SK-N-MC (cell line): Measurements from ENCODE around the gene FBXL17.
A peak's percentile ranks its signal among the peaks of the same experiment; 100 is the strongest.
"Not testable (repeated sequence)": the region's sequence is repeated elsewhere in the genome, so short reads cannot be mapped to it uniquely, and the experiment has no call there.

Source experiments
- DNase-seq: peaks from one replicate; pipeline ENCODE4 v3.0.0-alpha.2; 2011; ENCODE audit warnings: low read depth, low spot score
- H3K27ac ChIP-seq: fragments of 200-600 bp; sonication (generic); 2 replicates; pipeline ENCODE4 v1.5.1; 2016; ENCODE audit warnings: mixed run types
- H3K36me3 ChIP-seq: fragments of 200-600 bp; sonication (generic); 2 replicates; pipeline ENCODE4 v1.6.1; 2017; ENCODE audit warnings: antibody characterized with exemption, low read length, mixed read lengths; ENCODE audit not compliant: insufficient read depth
- H3K4me3 ChIP-seq: fragments of 200-600 bp; sonication (generic); 2 replicates; pipeline ENCODE4 v1.5.1; 2016
- H3K9ac ChIP-seq: fragments of 200-600 bp; sonication (generic); 2 replicates; pipeline ENCODE4 v1.8.0; 2017; ENCODE audit warnings: mixed run types, mixed read lengths; ENCODE audit not compliant: insufficient read length
- H3K9me3 ChIP-seq: fragments of 200-600 bp; sonication (generic); 2 replicates; pipeline ENCODE4 v1.6.1; 2017; ENCODE audit warnings: low read depth, mild to moderate bottlenecking, antibody characterized with exemption, low read length, moderate library complexity, mixed read lengths
- EZH2 ChIP-seq: fragments of 200-600 bp; sonication (generic); IDR thresholded peaks from one replicate; pipeline ENCODE4 v1.6.1; 2017; ENCODE audit warnings: antibody characterized with exemption
- FOXP2 ChIP-seq: optimal IDR thresholded peaks from 2 replicates; pipeline ENCODE3; 2011; ENCODE audit warnings: mild to moderate bottlenecking, moderate library complexity; ENCODE audit not compliant: insufficient read depth; ENCODE audit errors: extremely low read length, control extremely low read depth
- POLR2AphosphoS5 ChIP-seq: IDR thresholded peaks from 2 replicates; pipeline ENCODE4 v1.6.1; 2012; ENCODE audit warnings: mild to moderate bottlenecking, low read depth, low read length, borderline replicate concordance

FBXL17 gene

GRCh38 chr5:108381954-108382783, at the start of gene FBXL17:
FBXL17 (minus strand) TSS chr5:108382098.
- no peak for DNase-seq
- Histone ChIP-seq H3K27ac (peak within 1 kb of the TSS; percentile 70; the same call in 1 of the 2 replicates), H3K9me3 (no peaks in the 10 kb centered on the region), H3K4me3 (peak within 1 kb of the TSS; percentile 79), H3K36me3 (no peaks in the 10 kb centered on the region), H3K9ac (peak within 1 kb of the TSS; percentile 91)
- peak; percentile 68 for TF ChIP-seq POLR2AphosphoS5
- no peak for TF ChIP-seq FOXP2

DNA sequence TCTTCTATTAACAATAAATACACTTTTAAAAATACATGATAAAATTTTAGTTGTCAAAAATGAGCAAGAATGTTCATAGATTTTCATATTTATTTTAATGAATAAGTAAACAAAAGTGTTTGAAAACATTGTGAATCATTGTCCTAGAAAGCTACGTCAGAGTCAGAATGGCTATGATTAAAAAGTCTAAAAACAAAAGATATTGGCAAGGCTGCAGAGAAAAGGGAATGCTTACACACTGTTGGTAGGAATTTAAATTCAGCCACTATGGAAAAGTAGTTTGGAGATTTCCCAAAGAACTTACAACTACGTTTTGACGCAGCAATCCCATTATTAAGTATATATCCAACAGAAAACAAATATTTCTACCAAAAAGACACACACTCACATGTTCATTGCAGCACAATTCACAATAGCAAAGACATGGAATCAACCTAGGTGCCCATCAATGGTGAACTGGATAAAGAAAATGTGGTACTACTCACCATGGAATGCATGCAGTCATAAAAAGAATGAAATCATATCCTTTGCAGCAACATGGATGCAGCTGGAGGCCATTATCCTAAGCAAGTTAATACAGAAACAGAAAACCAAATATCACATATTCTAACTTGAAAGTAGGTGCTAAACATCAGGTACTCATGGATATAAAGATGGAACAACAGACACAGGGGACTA, 49.2 kb upstream of the FBXL17 start:
- H3K9me3 ChIP-seq: no peaks in the 10 kb centered on the region
- H3K9ac ChIP-seq: no peak overlapping the region
- no peak for DNase-seq
- no peak for TF ChIP-seq POLR2AphosphoS5
- TF ChIP-seq EZH2: no peak
- no peak for TF ChIP-seq FOXP2
- H3K4me3 ChIP-seq: no peak overlapping the region
- H3K27ac ChIP-seq: no peak overlapping the region
- H3K36me3 ChIP-seq: no peaks in the 10 kb centered on the region

- Histone ChIP-seq H3K27ac (no peak overlapping the region), H3K9me3 (no peaks in the 10 kb centered on the region), H3K9ac (no peak overlapping the region), H3K4me3 (no peak overlapping the region), H3K36me3 (no peaks in the 10 kb centered on the region)
- TF ChIP-seq POLR2AphosphoS5: no peak
- no peak for TF ChIP-seq FOXP2
- TF ChIP-seq EZH2: no peak
- no peak for DNase-seq
These were observed 39.8 kb upstream of the FBXL17 start for GRCh38 chr5:108421713-108422112.

- H3K9me3 ChIP-seq: no peaks in the 10 kb centered on the region
- TF ChIP-seq FOXP2 (no peak), POLR2AphosphoS5 (no peak), EZH2 (no peak)
These were observed 38.9 kb upstream of the FBXL17 start for GRCh38 chr5:108420755-108421154.

GRCh38 chr5:108420158-108420557, 38.3 kb upstream of the FBXL17 start:
- DNase-seq: no peak
- Histone ChIP-seq H3K9me3 (no peaks in the 10 kb centered on the region), H3K9ac (no peak overlapping the region), H3K27ac (no peak overlapping the region), H3K36me3 (no peaks in the 10 kb centered on the region), H3K4me3 (no peak overlapping the region)
- no peak for TF ChIP-seq EZH2
- no peak for TF ChIP-seq FOXP2
- no peak for TF ChIP-seq POLR2AphosphoS5

More at GRCh38 chr5:108420755-108421154, 38.9 kb upstream of the FBXL17 start:
- Histone ChIP-seq H3K4me3 (no peak overlapping the region), H3K36me3 (no peaks in the 10 kb centered on the region), H3K27ac (no peak overlapping the region), H3K9ac (no peak overlapping the region)
- DNase-seq: no peak

DNA sequence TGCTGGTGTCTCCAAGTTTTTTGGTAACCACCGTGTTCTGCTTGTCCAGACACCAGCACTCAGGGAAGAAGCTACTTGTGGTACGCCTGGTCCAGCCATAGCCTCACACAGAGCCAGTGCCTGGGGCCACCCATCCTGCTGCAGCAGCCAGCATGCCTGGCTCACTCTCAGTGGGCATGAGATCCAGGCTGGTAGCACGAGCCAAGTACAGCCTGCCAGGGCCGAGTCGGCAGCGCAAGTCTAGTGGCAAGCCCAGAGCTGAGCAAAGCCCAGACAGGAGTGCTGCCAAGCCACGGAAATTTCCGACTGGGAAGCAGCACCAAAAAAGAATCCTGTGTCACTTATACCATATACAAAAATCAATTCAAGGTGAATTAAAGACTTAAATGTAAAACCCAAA, 36.3 kb upstream of the FBXL17 start:
- no peak for DNase-seq
- no peak overlapping the region for H3K27ac ChIP-seq
- no peaks in the 10 kb centered on the region for H3K9me3 ChIP-seq
- no peak overlapping the region for H3K9ac ChIP-seq
- TF ChIP-seq EZH2: no peak
- TF ChIP-seq FOXP2: no peak
- TF ChIP-seq POLR2AphosphoS5: no peak
- H3K4me3 ChIP-seq: no peak overlapping the region
- no peaks in the 10 kb centered on the region for H3K36me3 ChIP-seq

- Histone ChIP-seq H3K27ac (no peak overlapping the region), H3K4me3 (no peak overlapping the region), H3K36me3 (no peaks in the 10 kb centered on the region), H3K9me3 (no peaks in the 10 kb centered on the region), H3K9ac (no peak overlapping the region)
- DNase-seq: no peak
- TF ChIP-seq EZH2: no peak
- no peak for TF ChIP-seq POLR2AphosphoS5
- no peak for TF ChIP-seq FOXP2
These were observed 35.3 kb upstream of the FBXL17 start for GRCh38 chr5:108417166-108417670.

DNA sequence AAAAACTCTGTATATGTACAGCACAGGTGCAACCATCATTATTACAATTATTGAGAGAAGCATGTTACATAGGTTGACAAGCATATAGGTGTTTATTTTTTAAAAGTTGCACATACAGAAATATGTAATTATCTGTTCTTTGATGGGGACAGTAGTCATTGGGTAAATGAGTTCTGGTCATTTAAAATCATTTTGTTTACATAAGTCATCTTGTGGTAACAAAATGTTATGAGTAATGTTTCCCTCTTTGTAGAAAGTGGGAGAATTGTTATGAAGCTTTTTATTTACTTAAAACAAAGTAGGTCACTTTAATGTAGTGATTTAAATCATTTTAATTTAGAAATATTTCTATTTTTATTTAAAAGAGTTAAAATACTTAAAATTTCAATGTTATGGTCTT, 33.8 kb upstream of the FBXL17 start:
- Histone ChIP-seq H3K27ac (no peak overlapping the region), H3K4me3 (no peak overlapping the region), H3K9ac (no peak overlapping the region), H3K36me3 (no peaks in the 10 kb centered on the region), H3K9me3 (no peaks in the 10 kb centered on the region)
- DNase-seq: no peak
- TF ChIP-seq FOXP2 (no peak), EZH2 (no peak), POLR2AphosphoS5 (no peak)

DNA sequence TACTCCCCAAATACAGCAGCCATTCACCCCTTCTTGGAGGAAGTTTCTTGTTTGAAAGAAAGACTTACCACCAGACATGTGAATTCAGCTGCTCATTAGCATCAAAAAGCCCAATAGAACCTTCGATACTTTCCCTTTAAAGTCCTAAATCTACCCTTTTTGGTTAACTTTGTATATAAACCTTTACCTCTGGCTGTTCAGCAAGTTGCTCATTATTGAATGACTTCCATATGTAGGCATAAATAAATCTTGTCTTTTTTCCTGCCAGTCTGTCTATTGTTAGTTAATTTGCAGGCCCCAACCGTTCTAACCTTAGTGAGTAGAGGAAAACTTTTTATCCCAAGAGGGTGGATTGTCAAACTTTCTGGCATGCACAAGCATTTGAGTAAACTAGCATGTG, 27.9 kb upstream of the FBXL17 start:
- no peaks in the 10 kb centered on the region for H3K36me3 ChIP-seq
- no peak overlapping the region for H3K9ac ChIP-seq
- no peak overlapping the region for H3K4me3 ChIP-seq
- TF ChIP-seq POLR2AphosphoS5: no peak
- H3K27ac ChIP-seq: no peak overlapping the region
- no peak for DNase-seq
- no peaks in the 10 kb centered on the region for H3K9me3 ChIP-seq

- H3K4me3 ChIP-seq, H3K9ac ChIP-seq, H3K27ac ChIP-seq, H3K36me3 ChIP-seq, DNase-seq, H3K9me3 ChIP-seq: not testable (repeated sequence)
These were observed 23.3 kb upstream of the FBXL17 start for GRCh38 chr5:108405201-108405600.
